ENCODE data around the gene ST6GALNAC2. TPM values are rescaled to one million over a fixed set of nuclear protein-coding genes. Genes with fewer than 3 reads are reported as not detected.
"Not testable (repeated sequence)": the region's sequence is repeated elsewhere in the genome, so short reads cannot be mapped to it uniquely, and the experiment has no call there.

ST6GALNAC2 gene
- total and polyA plus RNA-seq, 12 donors: 1.5 to 8.4 (median 5.7) TPM

DNA sequence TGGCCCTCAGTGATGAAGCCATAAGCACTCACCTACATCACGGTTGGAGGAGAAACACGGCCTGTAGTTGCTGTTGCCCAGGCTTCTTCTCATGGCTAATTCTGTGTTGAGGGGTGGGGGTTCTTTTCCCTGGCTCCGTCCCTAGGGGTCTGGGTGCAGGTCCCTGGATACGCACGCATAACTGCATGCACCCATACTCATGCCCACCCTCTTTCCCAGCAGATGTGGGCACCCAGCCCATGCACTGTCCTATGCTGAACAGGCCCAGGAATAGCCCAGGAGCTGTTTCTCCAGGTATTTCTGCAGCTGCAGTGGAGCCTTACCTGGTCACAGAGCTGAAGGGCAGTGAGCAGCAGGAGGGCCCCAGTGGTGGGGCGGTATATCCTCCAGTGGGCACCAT, 39.8 kb upstream of the ST6GALNAC2 start:
- peaks cover 0 to 4% (median 0%) of the 10 kb centered on the region in 7 donors for H3K27me3 ChIP-seq
- intact Hi-C loops (cut with DNase I): loop anchor here in 6 of 10 donors (2.0 to 10.0 kb wide), 6 partner anchors 61 to 103 kb away; a partner anchor contains a TSS
- H3K4me1 ChIP-seq: peaks cover 0 to 8% (median 3%) of the 10 kb centered on the region in 9 donors
- DNase-seq (no peak), ATAC-seq (no peak)
- no peaks in the 10 kb centered on the region for H3K9me3 ChIP-seq
- no peak overlapping the region for H3K27ac ChIP-seq
- TF ChIP-seq, protein P1, sequence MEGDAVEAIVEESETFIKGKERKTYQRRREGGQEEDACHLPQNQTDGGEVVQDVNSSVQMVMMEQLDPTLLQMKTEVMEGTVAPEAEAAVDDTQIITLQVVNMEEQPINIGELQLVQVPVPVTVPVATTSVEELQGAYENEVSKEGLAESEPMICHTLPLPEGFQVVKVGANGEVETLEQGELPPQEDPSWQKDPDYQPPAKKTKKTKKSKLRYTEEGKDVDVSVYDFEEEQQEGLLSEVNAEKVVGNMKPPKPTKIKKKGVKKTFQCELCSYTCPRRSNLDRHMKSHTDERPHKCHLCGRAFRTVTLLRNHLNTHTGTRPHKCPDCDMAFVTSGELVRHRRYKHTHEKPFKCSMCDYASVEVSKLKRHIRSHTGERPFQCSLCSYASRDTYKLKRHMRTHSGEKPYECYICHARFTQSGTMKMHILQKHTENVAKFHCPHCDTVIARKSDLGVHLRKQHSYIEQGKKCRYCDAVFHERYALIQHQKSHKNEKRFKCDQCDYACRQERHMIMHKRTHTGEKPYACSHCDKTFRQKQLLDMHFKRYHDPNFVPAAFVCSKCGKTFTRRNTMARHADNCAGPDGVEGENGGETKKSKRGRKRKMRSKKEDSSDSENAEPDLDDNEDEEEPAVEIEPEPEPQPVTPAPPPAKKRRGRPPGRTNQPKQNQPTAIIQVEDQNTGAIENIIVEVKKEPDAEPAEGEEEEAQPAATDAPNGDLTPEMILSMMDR (IDR thresholded peaks at IDR 0.05): no peak
- H3K36me3 ChIP-seq: peaks cover 0 to 25% (median 0%) of the 10 kb centered on the region in 9 donors
- H3K4me3 ChIP-seq: no peak overlapping the region
- WGBS, 2 donors: 90 to 95% methylated on average over 6 of the region's 6 CpGs

DNA sequence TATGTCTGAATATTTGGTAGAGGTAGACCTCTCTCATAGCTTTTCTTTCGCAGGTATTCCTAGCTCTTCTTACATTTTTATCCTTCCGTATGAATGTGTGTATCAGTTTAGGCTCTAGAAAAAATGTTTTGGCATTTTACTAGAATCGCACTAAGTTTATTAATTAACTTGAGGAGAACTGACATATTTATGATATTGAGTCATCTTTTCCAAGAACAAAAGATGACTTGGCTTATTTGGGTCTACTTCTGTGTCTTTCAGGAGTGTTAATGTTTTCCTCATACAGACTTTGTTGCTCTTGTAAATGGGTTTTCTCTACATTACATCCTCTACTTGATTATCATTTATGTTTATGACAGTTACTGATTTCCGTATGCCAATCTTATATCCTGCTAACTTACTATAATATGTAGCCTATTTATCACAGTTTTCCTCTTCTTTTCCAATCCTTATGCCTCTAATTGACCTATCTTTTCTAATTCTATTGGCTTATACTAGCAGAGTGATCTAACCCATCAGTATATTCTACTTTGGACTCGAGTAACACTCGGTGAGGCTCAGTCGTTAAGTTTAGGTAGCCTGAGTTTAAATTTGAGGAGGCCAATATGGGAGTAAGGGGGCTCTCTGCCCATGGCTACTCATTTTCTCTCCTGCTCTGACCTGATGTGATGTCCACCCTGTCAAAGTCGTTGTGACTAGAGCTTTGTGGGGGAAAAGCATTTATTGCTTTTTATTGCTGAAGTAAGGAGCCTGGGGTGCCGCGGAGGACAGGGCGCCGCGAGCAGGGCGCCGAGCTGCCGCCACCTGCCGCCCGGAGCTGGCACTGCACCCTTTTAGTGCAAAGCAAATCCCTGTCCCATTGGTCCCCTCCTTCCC, 37.8 kb upstream of the ST6GALNAC2 start:
- no peak overlapping the region for H3K27ac ChIP-seq
- DNase-seq: peak; percentile 70 to 81
- ATAC-seq: peak; percentile 79 to 94 (median 90)
- WGBS, 2 donors: 25 to 31% methylated on average over 18 of the region's 18 CpGs
- intact Hi-C loops (cut with DNase I): loop anchor here in 9 of 10 donors (1.0 to 10.0 kb wide), 9 partner anchors 59 to 101 kb away; a partner anchor contains a TSS
- H3K36me3 ChIP-seq: peaks cover 0 to 21% (median 0%) of the 10 kb centered on the region in 9 donors
- peaks cover 0 to 4% (median 0%) of the 10 kb centered on the region in 7 donors for H3K27me3 ChIP-seq
- H3K9me3 ChIP-seq: no peaks in the 10 kb centered on the region
- H3K4me1 ChIP-seq: peaks cover 0 to 8% (median 3%) of the 10 kb centered on the region in 9 donors
- no peak overlapping the region for H3K4me3 ChIP-seq
- TF ChIP-seq, protein P1 (IDR thresholded peaks at IDR 0.05): peak; percentile 93 to 98 (median 96)

DNA sequence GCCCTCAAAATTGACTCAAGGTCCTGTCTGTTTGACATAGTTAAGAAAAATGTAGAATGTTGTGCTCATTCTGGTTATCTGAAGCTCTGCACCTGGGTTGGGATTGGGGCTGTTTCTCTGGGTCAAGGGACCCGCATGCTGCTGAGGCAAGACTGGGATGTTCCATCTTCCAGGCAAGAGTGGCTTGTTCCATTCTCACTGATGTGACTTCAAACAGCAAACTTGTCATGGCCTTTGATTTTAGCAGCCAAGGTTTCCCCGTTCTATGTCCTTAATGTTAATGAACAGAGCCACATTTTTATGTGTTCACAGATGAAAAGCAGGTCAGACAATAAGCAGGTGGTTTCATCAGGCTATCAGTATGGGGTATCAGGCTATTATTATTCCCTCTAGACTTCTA, 32.2 kb upstream of the ST6GALNAC2 start:
- no peak overlapping the region for H3K27ac ChIP-seq
- TF ChIP-seq, protein P1 (IDR thresholded peaks at IDR 0.05): no peak
- H3K36me3 ChIP-seq: no peaks in the 10 kb centered on the region
- ATAC-seq: no peak
- H3K27me3 ChIP-seq: no peaks in the 10 kb centered on the region
- H3K4me1 ChIP-seq: no peaks in the 10 kb centered on the region
- no peak overlapping the region for H3K4me3 ChIP-seq
- no peak for DNase-seq
- WGBS, 2 donors: 70 to 81% methylated on average over 2 of the region's 2 CpGs
- intact Hi-C loops (cut with DNase I): no loop called here
- H3K9me3 ChIP-seq: peaks cover 0 to 5% (median 0%) of the 10 kb centered on the region in 11 donors

DNA sequence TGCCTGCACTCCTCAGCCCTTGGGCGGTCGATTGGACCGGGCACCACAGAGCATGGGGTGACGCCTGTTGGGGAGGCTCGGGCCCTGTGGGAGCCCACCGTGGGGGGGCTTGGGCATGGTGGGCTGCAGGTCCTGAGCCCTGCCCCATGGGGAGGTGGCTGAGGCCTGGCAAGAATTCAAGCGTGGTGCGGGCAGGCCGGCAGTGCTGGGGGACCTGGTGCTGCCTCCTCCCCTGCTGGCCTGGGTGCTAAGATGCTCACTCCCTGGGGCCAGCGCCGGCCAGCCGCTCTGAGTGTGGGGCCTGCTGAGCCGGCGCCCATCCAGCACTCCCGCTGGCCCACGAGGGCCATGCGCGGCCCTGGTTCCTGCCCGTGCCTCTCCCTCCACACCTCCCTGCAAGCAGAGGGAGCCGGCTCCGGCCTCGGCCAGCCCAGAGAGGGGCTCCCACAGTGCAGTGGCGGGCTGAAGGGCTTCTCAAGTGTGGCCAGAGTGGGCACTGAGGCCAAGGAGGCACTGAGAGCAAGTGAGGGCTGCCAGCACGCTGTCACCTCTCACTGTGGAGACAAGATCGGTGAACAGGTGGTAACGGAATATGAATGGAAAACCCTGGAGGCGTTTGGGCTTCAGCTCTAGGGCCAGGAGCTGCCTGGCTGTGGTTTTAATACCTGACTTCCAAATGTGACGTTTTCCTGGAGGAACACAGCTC, 29.4 kb upstream of the ST6GALNAC2 start:
- DNase-seq (no peak), ATAC-seq (peak in 1 of 8 donors; percentile 34)
- intact Hi-C loops (cut with DNase I): no loop called here
- H3K4me3 ChIP-seq: no peak overlapping the region
- no peaks in the 10 kb centered on the region for H3K36me3 ChIP-seq
- H3K9me3 ChIP-seq: peaks cover 0 to 5% (median 0%) of the 10 kb centered on the region in 11 donors
- TF ChIP-seq, protein P1 (IDR thresholded peaks at IDR 0.05): no peak
- H3K27ac ChIP-seq: no peak overlapping the region
- 93 to 94% methylated on average over 26 to 28 of the region's 28 CpGs for WGBS, 2 donors
- H3K27me3 ChIP-seq: no peaks in the 10 kb centered on the region
- H3K4me1 ChIP-seq: no peaks in the 10 kb centered on the region

DNA sequence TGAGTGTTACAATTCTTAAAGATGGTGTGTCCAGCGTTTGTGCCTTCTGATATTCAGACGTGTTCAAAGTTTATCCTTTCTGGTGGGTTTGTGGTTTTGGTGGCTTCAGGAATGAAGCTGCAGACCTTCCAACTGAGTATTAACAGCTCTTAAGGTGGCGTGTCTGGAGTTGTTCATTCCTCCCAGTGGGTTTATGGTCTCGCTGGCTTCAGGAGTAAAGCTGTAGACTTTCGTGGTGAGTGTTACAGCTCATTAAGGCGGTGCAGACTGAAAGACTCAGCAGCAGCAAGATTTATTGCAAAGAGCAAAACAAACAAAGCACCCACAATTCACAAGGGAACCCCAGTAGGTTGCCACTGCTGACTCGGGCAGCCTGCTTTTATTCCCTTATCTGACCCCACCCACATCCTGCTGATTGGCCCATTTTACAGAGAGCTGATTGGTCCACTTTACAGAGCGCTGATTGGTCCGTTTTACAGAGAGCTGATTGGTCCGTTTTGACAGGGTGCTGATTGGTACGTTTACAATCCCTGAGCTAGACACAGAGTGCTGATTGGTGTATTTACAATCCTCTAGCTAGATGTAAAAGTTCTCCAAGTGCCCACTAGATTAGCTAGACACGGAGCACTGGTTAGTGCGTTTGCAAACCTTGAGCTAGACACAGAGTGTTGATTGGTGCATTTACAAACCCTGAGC, 28.6 kb upstream of the ST6GALNAC2 start:
- H3K9me3 ChIP-seq; H3K27ac ChIP-seq; ATAC-seq; H3K4me1 ChIP-seq; intact Hi-C loops (cut with DNase I); H3K36me3 ChIP-seq; DNase-seq; H3K4me3 ChIP-seq; H3K27me3 ChIP-seq: not testable (repeated sequence)
- 85 to 86% methylated on average over 13 of the region's 13 CpGs for WGBS, 2 donors
